ENCODE measurements around the gene SUGT1. TPM values are rescaled to one million over a fixed set of nuclear protein-coding genes. Genes with fewer than 3 reads are reported as not detected.
A peak's percentile ranks its signal among the peaks of the same experiment; 100 is the strongest.
"Not testable (repeated sequence)": the region's sequence is repeated elsewhere in the genome, so short reads cannot be mapped to it uniquely, and the experiment has no call there.

SUGT1 gene
- 45.4 TPM for total RNA-seq

DNA sequence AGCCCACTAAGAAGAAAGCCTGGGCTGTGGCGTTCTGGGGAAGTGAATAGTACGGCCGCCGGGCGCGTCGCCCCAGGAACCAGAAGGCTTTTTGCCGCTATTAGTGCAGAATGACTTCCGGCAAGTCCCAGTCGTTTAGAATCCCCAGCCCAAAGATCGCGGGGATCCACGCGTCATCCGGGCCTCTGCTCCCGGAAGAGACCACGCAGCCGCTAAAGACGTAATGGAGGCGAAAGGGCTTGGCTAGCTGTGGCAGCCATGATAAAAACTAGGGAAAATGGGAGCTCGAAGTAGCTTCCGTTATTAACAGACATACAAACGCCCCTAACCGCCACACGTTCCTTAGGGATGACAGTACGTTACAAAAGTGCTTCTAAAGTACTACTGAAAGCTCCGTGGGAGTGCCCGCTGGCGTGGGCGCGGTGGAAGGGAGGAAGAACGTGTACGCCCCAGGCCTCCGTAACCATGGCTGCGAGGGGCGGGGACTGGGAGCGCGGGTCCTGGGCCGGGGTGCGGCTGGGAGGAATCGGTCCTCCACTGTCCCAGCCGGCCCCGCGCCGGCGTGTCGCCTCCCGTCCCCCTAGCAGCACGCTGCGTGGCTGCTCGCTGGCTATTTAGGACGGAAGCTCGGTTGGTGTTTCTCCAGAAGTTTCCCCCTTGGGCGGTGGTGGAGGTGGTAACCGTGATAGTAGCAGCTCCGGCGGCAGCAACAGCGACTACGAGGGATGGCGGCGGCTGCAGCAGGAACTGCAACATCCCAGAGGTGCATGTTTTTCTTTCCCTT lies at the start of gene SUGT1:
Gene SUGT1 (plus strand): TSS at position 641 of the 784 bp plus-strand sequence. CDS start 85 bp downstream, at position 726.
- DNase-seq = peak; percentile 99

DNA sequence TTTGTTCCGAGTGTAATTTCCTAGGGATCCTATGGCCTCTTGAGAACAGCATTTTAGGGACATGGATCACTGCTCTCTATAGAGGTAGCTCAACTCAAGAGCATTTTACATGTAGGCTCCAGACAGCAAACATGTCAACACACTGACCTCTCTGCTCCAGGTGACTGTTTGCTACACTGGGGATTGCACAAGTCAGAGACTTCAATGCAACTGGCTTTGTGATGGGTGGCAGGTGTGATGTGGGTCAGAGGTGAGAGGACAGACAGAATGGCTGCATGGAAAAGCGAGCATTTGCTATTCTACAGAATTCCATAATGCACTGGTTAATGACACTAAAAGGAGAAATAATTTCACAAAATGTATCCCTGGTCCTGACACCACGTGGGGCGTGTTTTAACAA lies 49.3 kb upstream of the SUGT1 start:
- not testable (repeated sequence) for DNase-seq

- DNase-seq = not testable (repeated sequence)
These were observed 46.5 kb upstream of the SUGT1 start for GRCh38 chr13:52606126-52606525.

DNA sequence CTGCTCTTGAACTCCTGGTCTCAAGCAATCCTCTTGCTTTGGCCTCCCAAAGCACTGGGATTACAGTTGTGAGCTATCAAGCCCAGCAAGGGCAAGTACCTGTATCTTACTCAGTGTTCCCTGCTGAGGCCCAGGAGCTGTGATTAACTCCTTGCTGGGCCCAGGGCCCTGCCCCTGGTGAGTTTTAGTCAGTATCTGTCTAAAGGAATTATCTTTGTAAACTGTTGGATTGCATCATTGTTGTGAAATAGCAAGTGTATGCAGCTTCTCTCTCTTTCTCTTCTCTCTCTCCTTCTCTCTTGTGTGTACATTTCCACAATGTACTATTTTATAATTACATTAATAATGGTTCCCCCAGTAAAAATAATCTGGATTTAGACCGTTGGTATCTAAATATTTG lies 45.8 kb upstream of the SUGT1 start:
- not testable (repeated sequence) for DNase-seq

DNA sequence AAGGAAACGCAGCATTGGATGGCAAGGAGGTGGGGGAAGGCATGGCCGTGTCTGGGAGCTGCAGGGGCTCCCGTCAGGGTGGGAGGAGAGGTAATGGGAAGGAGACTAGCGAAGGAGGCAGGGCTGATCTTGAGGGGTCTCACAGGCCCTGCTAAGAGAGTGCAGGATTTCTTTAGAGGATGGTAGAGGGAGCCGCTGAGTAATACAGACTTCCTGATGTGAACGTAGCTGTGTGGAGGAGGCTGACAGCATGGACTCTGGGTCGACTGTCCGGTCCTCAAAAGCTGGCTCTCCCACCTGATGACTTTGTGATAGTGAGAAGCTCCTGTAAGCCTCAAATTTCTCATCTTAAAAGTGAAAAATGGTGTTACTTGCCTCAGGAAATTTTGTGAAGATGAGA lies 44.5 kb upstream of the SUGT1 start:
- not testable (repeated sequence) for DNase-seq

DNA sequence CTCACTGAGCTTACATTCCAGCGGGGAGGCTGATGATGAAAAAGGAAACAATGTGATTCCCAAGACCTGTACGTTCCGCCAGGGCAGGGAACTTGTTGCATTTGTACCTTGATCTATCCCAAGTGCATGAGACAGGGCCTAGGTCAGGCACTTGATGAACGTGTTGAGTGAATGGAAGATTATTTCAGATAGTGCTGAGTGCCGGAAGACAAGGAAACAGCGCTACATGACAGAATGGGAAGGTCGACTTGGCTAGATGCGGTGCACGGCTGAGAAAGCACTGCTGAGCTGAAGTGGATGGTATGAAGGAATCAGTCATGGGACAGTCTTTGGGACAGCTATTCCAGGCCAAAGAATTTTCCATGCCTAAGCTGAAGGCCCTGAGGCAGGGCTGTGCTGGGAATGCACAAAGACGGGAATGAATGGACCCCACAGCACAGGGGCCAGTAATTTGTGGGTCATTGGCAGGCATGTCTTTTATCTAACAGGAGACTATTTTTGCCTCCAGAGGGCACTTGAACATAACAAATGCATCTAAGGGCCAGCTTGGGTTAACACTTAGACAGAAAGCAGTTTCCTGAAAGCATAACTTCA lies 43.5 kb upstream of the SUGT1 start:
- DNase-seq = peak; percentile 53

GRCh38 chr13:52610158-52610557 lies 42.5 kb upstream of the SUGT1 start:
- not testable (repeated sequence) for DNase-seq

DNA sequence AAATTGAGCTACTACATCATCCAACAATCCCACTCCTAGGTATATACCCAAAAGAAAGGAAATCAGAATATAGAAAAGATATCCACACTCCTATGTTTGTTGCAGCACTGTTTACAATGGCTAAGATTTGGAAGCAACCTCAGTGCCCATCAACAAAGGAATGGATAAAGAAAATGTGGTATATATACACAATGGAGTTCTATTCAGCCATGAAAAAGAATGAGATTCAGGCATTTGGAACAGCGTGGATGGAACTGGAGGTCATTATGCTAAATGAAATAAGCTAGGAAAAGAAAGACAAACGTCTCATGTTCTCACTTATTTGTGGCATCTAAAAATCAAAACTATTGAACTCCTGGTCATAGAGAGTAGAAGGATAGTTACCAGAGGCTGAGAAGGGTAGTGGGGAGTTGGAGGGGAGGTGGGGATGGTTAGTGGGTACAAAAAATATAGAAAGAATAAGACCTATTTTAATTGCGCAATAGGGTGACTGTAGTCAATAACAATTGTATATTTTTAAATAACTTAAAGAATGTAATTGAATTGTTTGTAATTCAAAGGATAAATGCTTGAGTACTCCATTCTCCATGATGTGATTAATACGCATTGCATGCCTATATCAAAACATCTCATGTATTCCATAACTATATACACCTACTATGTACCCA lies 37.4 kb upstream of the SUGT1 start:
- no peak for DNase-seq

DNA sequence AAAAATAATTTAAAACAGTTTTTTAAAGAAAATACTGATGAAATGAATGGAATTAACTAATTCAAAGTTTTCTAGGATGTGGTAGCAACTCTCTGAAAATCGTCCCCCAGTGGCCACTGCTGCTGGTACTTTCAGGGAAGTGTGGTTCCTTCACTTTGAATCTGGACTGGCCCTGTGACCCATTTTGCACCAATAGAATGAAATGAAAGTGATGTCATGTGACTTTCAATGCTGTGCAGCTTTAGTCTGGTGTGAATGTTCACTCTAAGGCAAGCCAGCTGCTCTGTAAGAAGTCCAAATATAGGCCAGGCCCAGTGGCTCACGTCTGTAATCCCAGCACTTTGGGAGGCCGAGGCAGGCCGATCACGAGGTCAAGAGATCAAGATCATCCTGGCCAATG lies 36.8 kb upstream of the SUGT1 start:
- DNase-seq = no peak

DNA sequence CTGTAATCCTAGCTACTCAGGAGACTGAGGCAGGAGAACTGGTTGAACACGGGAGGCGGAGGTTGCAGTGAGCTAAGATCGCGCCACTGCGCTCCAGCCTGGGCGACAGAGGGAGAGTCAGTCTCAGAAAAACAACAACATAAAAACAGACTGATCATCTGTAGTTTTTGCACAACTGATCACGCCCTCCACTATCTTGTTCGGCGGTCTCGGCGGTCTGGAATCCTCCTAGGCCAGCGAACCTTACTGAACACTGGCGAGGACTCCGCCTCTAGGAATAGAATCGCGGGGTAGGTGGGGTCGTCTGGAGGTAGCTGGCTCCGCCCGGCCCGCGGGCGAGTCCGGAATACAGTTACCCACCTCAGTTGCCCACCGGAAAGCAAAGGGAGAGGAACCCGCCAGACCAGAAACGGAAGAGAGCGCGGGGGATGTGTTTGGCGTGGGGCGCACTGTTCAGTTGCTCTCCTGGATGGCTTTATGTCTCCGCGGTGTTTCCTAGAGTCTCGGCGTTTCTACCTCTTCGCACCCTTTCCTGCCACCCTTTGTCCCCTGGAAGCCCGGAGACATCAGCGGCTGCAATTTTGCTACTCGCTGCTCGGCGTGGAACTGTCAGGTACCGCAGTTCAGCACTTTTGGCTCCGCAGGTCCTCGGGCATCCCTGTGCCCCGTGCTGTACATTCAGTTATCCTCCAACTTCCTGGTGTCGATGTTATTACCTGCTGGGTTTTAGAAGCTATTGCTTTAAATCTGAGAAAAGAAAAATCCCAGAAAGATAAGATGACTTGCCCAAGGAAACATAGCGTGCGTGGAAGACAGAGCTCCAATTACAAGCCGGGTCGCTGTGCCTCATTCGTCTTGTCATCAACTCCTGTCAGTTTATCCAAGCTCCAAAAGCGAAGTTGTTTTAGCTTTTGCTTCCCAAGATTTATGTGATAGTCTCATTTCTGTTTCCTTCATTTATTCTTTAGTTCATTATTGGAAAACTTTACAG lies 35.3 kb upstream of the SUGT1 start:
- DNase-seq = peak; percentile 93

DNA sequence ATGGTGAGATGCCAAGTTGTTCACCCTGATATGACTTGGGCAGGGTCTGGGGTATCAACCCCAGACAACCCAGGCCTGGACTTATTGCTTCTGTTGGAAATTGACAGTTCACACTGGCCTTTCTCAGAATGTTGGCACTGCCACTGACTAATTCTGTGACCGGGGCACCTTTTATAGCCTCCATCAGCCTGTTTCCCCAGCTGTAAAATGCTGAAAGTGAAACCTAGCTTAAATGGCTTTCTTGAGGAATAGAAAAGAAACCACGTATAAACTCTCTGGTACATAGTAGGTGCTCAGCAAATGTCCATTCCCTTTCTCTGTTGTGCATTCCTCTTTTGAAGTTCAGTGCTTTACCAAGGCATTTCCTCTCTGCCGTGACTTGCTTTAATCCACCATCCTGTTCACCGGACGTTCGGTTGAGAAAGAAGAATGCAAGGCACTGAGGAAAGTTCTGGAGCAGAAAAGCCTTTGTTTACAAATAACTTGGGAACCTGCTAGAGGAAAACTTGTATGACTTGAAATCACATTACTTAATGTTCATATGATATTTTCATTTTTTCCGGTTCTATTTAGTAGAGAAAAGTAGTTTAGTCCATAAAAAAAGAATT lies 21.4 kb upstream of the SUGT1 start:
- not testable (repeated sequence) for DNase-seq

- no peak for DNase-seq
These were observed 13.8 kb upstream of the SUGT1 start for GRCh38 chr13:52638666-52639328.

GRCh38 chr13:52642131-52642530 lies 10.5 kb upstream of the SUGT1 start, which contains the start of gene HNRNPA1L2:
Gene HNRNPA1L2, plus strand, starts transcription at chr13:52642431. Its CDS starts 62 bp downstream, at chr13:52642493.
- DNase-seq = no peak

GRCh38 chr13:52644108-52644507 lies 8.5 kb upstream of the SUGT1 start:
- DNase-seq = peak; percentile 44

DNA sequence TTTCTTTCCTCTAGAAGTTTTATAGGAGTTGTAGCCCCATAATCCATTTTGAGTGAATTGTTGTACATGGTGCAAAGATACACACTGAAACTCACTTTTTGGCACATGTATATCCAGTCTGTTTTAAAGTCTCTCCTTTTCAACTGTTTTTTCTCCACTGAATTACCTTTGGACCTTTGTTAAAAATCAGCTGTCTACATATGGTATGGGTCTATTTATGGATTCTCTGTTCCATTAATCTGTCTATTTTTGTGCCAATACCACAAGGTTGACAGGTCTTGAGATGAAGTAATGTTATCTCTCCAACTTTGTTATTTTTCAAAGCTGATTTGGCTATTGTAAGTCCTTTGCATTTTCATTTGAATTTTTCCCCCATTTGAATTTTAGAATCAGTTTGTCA lies 5.7 kb upstream of the SUGT1 start:
- no peak for DNase-seq

- DNase-seq = no peak
These were observed 1.9 kb upstream of the SUGT1 start for GRCh38 chr13:52650731-52651130.

GRCh38 chr13:52651897-52652195 lies 790 bp upstream of the SUGT1 start:
- no peak for DNase-seq

DNA sequence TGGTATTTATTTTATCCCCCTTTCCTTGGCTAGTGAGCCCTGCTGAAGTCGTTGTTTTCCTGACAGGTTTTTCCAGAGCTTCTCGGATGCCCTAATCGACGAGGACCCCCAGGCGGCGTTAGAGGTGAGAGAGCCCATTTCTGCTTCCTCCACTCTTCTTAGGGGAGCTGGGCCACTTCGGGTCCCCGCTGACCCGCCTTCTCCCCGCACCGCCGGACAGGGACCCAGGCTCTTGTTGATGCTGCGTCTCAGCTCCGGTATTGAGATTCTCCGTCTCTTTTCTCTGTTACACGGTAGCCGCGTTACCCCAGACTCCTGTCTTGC lies 306 bp downstream of the SUGT1 start:
- no peak for DNase-seq

- no peak for DNase-seq
These were observed 6.7 kb downstream of the SUGT1 start for GRCh38 chr13:52659340-52659739.

GRCh38 chr13:52664272-52664671 lies 11.6 kb downstream of the SUGT1 start:
- DNase-seq = no peak

- peak; percentile 43 for DNase-seq
These were observed 12.7 kb downstream of the SUGT1 start for GRCh38 chr13:52665325-52665724.
